ENCODE results near the gene MRPS30. TPM values are rescaled to one million over a fixed set of nuclear protein-coding genes. Genes with fewer than 3 reads are reported as not detected.

The MRPS30 gene
- 72.6 and 88.2 TPM in 2 replicates for total RNA-seq

GRCh38 chr5:44808435-44809214 is at the start of gene MRPS30:
Gene MRPS30, plus strand, starts transcription at chr5:44808947. Its CDS starts 16 bp downstream, at chr5:44808963.

Measured in thoracic aorta endothelial cell (primary cell).